H9 (cell line): Measurements from ENCODE around the gene NOMO2. TPM values are rescaled to one million over a fixed set of nuclear protein-coding genes. Genes with fewer than 3 reads are reported as not detected.
"Not testable (repeated sequence)": the region's sequence is repeated elsewhere in the genome, so short reads cannot be mapped to it uniquely, and the experiment has no call there.

ENCODE experiments used
- DNase-seq: peaks from one replicate; pipeline ENCODE4 v3.0.0-alpha.2; 2017
- H2AFZ ChIP-seq: one replicate; pipeline ENCODE4 v1.6.1; 2013; ENCODE audit warnings: mild to moderate bottlenecking, low read length, control low read depth, moderate library complexity
- H2AK5ac ChIP-seq: 2 replicates; pipeline ENCODE4 v1.6.1; 2013; ENCODE audit warnings: low read length, control low read depth, mixed read lengths; ENCODE audit not compliant: insufficient read length
- H2BK120ac ChIP-seq: one replicate; pipeline ENCODE4 v1.6.1; 2013; ENCODE audit warnings: low read depth, mild to moderate bottlenecking, low read length, control low read depth, inconsistent platforms; ENCODE audit not compliant: poor library complexity, severe bottlenecking
- H2BK12ac ChIP-seq: 2 replicates; pipeline ENCODE4 v1.6.1; 2013; ENCODE audit warnings: low read length, control low read depth, mixed read lengths, low read depth; ENCODE audit not compliant: insufficient read length
- H2BK15ac ChIP-seq: 2 replicates; pipeline ENCODE4 v1.6.1; 2013; ENCODE audit warnings: low read depth, low read length, control low read depth
- H2BK20ac ChIP-seq: one replicate; pipeline ENCODE4 v1.6.1; 2013; ENCODE audit warnings: low read depth, mild to moderate bottlenecking, low read length, control low read depth, inconsistent platforms; ENCODE audit not compliant: poor library complexity, severe bottlenecking
- H2BK5ac ChIP-seq: 2 replicates; pipeline ENCODE4 v1.6.1; 2013; ENCODE audit warnings: low read length, control low read depth, mixed read lengths; ENCODE audit not compliant: insufficient read length
- H3K14ac ChIP-seq: 2 replicates; pipeline ENCODE4 v1.6.1; 2013; ENCODE audit warnings: low read length, control low read depth; ENCODE audit not compliant: insufficient read depth
- H3K18ac ChIP-seq: 2 replicates; pipeline ENCODE4 v1.6.1; 2013; ENCODE audit warnings: low read depth, mild to moderate bottlenecking, mixed read lengths, low read length, control low read depth; ENCODE audit not compliant: insufficient read length
- H3K23ac ChIP-seq: 2 replicates; pipeline ENCODE4 v1.6.1; 2013; ENCODE audit warnings: low read length, control low read depth, mixed read lengths, low read depth; ENCODE audit not compliant: insufficient read length
- H3K23me2 ChIP-seq: 2 replicates; pipeline ENCODE4 v1.6.1; 2013; ENCODE audit warnings: low read depth, mild to moderate bottlenecking, mixed read lengths, low read length, control low read depth; ENCODE audit not compliant: insufficient read length, poor library complexity, severe bottlenecking
- H3K27ac ChIP-seq: 2 replicates; pipeline ENCODE4 v1.5.1; 2013; ENCODE audit warnings: low read length, control low read depth, mixed read lengths, low read depth; ENCODE audit not compliant: insufficient read length
- H3K27me3 ChIP-seq: 2 replicates; pipeline ENCODE4 v1.6.1; 2013; ENCODE audit warnings: low read length, control low read depth, inconsistent platforms; ENCODE audit not compliant: insufficient read depth
- H3K4ac ChIP-seq: 2 replicates; pipeline ENCODE4 v1.6.1; 2013; ENCODE audit warnings: low read depth, mild to moderate bottlenecking, control low read depth, inconsistent platforms, low read length, moderate library complexity
- H3K4me1 ChIP-seq: 2 replicates; pipeline ENCODE4 v1.6.1; 2013; ENCODE audit warnings: low read length, control low read depth, inconsistent platforms; ENCODE audit not compliant: insufficient read depth
- H3K4me2 ChIP-seq: 2 replicates; pipeline ENCODE4 v1.6.1; 2013; ENCODE audit warnings: low read length, control low read depth, mixed read lengths; ENCODE audit not compliant: insufficient read length, insufficient read depth
- H3K56ac ChIP-seq: 2 replicates; pipeline ENCODE4 v1.6.1; 2013; ENCODE audit warnings: low read depth, mild to moderate bottlenecking, mixed read lengths, low read length, control low read depth; ENCODE audit not compliant: insufficient read length
- H3K79me1 ChIP-seq: 2 replicates; pipeline ENCODE4 v1.6.1; 2013; ENCODE audit warnings: low read depth, mild to moderate bottlenecking, moderate library complexity, low read length, control low read depth, inconsistent platforms; ENCODE audit not compliant: insufficient read depth, poor library complexity, severe bottlenecking
- H3K79me2 ChIP-seq: 2 replicates; pipeline ENCODE4 v1.6.1; 2013; ENCODE audit warnings: low read length, control low read depth, inconsistent platforms; ENCODE audit not compliant: insufficient read depth
- H3K9ac ChIP-seq: 2 replicates; pipeline ENCODE4 v1.6.1; 2013; ENCODE audit warnings: low read length, control low read depth, mixed read lengths; ENCODE audit not compliant: insufficient read length; ENCODE audit errors: extremely low read depth
- H3K9me3 ChIP-seq: one replicate; pipeline ENCODE4 v1.6.1; 2013; ENCODE audit warnings: low read depth, low read length, inconsistent platforms; ENCODE audit not compliant: control insufficient read depth
- H3T11ph ChIP-seq: one replicate; pipeline ENCODE4 v1.6.1; 2013; ENCODE audit warnings: mild to moderate bottlenecking, low read length, control low read depth, inconsistent platforms
- H4K20me1 ChIP-seq: one replicate; pipeline ENCODE4 v1.6.1; 2013; ENCODE audit not compliant: control insufficient read depth, insufficient read length, insufficient read depth
- H4K5ac ChIP-seq: 2 replicates; pipeline ENCODE4 v1.6.1; 2013; ENCODE audit warnings: low read depth, mild to moderate bottlenecking, mixed read lengths, low read length, control low read depth; ENCODE audit not compliant: insufficient read length
- H4K8ac ChIP-seq: replicated peaks from 2 replicates; pipeline ENCODE4 v1.6.1; 2013; ENCODE audit warnings: low read length, control low read depth, mixed read lengths, low read depth; ENCODE audit not compliant: insufficient read length
- H4K91ac ChIP-seq: 2 replicates; pipeline ENCODE4 v1.6.1; 2013; ENCODE audit warnings: low read depth, mild to moderate bottlenecking, moderate library complexity, mixed read lengths, low read length, control low read depth; ENCODE audit not compliant: insufficient read length
- H3K27ac Mint-ChIP-seq, 3 experiments: 2 replicates in 2 of 3; 3 replicates in 1 of 3; pipeline ENCODE4 v1.8.0; 2020 to 2021; ENCODE audit warnings: mixed read lengths in 3 of 3, mild to moderate bottlenecking in 1 of 3, moderate library complexity in 1 of 3
- H3K27me3 Mint-ChIP-seq: 2 replicates; pipeline ENCODE4 v1.8.0; 2021; ENCODE audit warnings: low read depth, mild to moderate bottlenecking, moderate library complexity, mixed read lengths
- H3K36me3 Mint-ChIP-seq, 3 experiments: 2 replicates in 2 of 3; 3 replicates in 1 of 3; pipeline ENCODE4 v1.8.0; 2020 to 2021; ENCODE audit warnings: low read depth in 3 of 3, mixed read lengths in 3 of 3; ENCODE audit not compliant: insufficient read depth in 1 of 3
- H3K4me1 Mint-ChIP-seq, 2 experiments: 2 replicates each; pipeline ENCODE4 v1.8.0; 2020; ENCODE audit warnings: mixed read lengths in 2 of 2
- H3K4me3 Mint-ChIP-seq, 2 experiments: 2 replicates in 1 of 2; 3 replicates in 1 of 2; pipeline ENCODE4 v1.8.0; 2020 to 2021; ENCODE audit warnings: mild to moderate bottlenecking in 2 of 2, mixed read lengths in 2 of 2, moderate library complexity in 1 of 2
- H3K9me3 Mint-ChIP-seq, 2 experiments: 2 replicates in 1 of 2; 3 replicates in 1 of 2; pipeline ENCODE4 v1.8.0; 2020; ENCODE audit warnings: mild to moderate bottlenecking in 2 of 2, mixed read lengths in 2 of 2, moderate library complexity in 1 of 2
- WGBS: extraction: QIAGEN DNeasy Blood & Tissue Kit; methylation state at CpG from one replicate; pipeline ENCODE4 v1.1.7; 2013; ENCODE audit warnings: missing lambda C conversion rate, low lambda C conversion rate, mixed read lengths; ENCODE audit not compliant: insufficient read length; ENCODE audit errors: extremely low coverage; 5-methylcytosine and 5-hydroxymethylcytosine counted together
- total RNA-seq: library from RNA; stranded (reverse); gene quantifications from 2 replicates; pipeline ENCODE4 v1.2.1, GENCODE V29; 2021

The NOMO2 gene
- total RNA-seq, 1 experiment from 2014 or later, result 100 TPM

DNA sequence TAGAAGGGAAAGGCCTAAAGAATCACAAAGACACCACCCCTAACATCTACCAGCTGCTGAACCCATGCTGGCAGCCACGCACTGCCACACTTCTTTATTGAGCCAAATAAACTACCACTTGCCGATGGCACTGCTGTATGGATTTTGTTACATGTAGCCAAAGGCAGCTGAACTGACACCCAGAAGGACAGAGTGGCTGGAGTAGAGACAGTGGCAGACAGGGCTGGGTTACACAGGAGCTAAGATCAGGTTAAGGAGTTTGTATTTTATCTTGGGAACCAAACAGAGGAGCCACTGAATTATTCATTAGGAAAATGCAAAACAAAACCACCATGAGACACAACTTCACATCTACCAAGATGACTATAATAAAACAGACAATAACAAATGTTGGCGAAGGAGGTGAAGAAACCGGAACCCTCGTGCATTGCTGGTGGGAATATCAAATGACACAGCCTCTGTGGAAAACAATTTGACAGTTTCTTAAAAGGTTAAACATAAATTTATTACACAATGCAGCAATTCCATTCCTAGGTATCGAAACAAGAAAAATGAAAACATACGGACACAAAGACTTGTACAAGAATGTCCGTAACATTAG lies 35.9 kb downstream of the NOMO2 start:
- H3K27me3 ChIP-seq, H3K56ac ChIP-seq, H3K23me2 ChIP-seq, H2AK5ac ChIP-seq, H4K20me1 ChIP-seq, H3K27me3 Mint-ChIP-seq, H3K27ac ChIP-seq, H3K23ac ChIP-seq, H3K9me3 Mint-ChIP-seq, H4K91ac ChIP-seq, H3K79me1 ChIP-seq, H3K4me1 Mint-ChIP-seq, H3K4me3 Mint-ChIP-seq, H4K8ac ChIP-seq, H3K4ac ChIP-seq, H4K5ac ChIP-seq, H3K14ac ChIP-seq, H2BK15ac ChIP-seq, H2AFZ ChIP-seq, H3K27ac Mint-ChIP-seq, H3K4me2 ChIP-seq, H3K79me2 ChIP-seq, H3K9me3 ChIP-seq, H3K9ac ChIP-seq, H2BK5ac ChIP-seq, H2BK20ac ChIP-seq, H3T11ph ChIP-seq, H3K18ac ChIP-seq, DNase-seq, H2BK12ac ChIP-seq, H3K4me1 ChIP-seq, H2BK120ac ChIP-seq: not testable (repeated sequence)
- peaks cover 7 to 14% (median 12%) of the 10 kb centered on the region in 3 experiments for H3K36me3 Mint-ChIP-seq
- no CpG with 5 or more reads among the region's 8 CpGs for WGBS

GRCh38 chr16:18522637-18523036 lies 39.3 kb downstream of the NOMO2 start:
- not testable (repeated sequence) for DNase-seq, H4K91ac ChIP-seq, H2BK12ac ChIP-seq, H3K14ac ChIP-seq, H3K9me3 ChIP-seq, H3K27me3 ChIP-seq, H3K9ac ChIP-seq, H4K20me1 ChIP-seq, H4K5ac ChIP-seq, H3K27ac ChIP-seq, H3K79me2 ChIP-seq, H3K4me1 Mint-ChIP-seq, H2BK15ac ChIP-seq, H2BK120ac ChIP-seq, H3K4ac ChIP-seq, H3K23ac ChIP-seq, H3T11ph ChIP-seq, H3K18ac ChIP-seq, H2BK20ac ChIP-seq, H4K8ac ChIP-seq, H3K9me3 Mint-ChIP-seq, H3K4me2 ChIP-seq, H3K56ac ChIP-seq, H3K23me2 ChIP-seq, H2AFZ ChIP-seq, H3K4me1 ChIP-seq, H3K27ac Mint-ChIP-seq, H2BK5ac ChIP-seq, H3K79me1 ChIP-seq, H2AK5ac ChIP-seq, H3K4me3 Mint-ChIP-seq, H3K27me3 Mint-ChIP-seq
- peaks cover 5 to 11% (median 6%) of the 10 kb centered on the region in 3 experiments; a peak in 6 of 7 replicates for H3K36me3 Mint-ChIP-seq
- WGBS, result no CpG with 5 or more reads among the region's 9 CpGs
